Measurements from ENCODE around the gene NCKAP5.

NCKAP5 gene

DNA sequence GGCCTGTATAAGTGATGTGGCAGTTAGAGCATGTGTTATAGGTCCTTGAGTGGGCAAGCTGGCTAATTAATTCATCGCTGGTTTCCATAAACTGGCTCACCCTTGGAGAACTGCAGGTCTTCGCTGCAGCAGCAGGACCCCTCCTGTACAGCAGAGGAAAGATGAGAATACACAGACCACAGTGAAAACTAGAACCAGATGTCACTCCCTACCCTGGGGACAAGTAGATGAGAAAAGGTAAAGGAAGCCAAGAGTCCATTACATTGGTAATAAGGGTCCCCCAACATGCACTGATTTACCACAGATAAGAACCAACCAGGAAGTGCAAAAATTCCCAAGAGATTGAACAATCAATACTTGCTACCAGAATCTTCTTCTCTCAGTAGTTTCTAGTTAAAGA is 482.6 kb downstream of the NCKAP5 start:
- no peak for DNase-seq (ENCODE audit: low read depth)
- TF ChIP-seq MAX (IDR thresholded peaks at IDR 0.05; ENCODE audit: low read depth, low read length): no peak
- TF ChIP-seq MYC (IDR thresholded peaks at IDR 0.05; ENCODE audit: low read depth, low read length): no peak
- TF ChIP-seq POLR2A (IDR thresholded peaks at IDR 0.05; ENCODE audit: extremely low read depth, insufficient read length): no peak
- TF ChIP-seq, protein P1, sequence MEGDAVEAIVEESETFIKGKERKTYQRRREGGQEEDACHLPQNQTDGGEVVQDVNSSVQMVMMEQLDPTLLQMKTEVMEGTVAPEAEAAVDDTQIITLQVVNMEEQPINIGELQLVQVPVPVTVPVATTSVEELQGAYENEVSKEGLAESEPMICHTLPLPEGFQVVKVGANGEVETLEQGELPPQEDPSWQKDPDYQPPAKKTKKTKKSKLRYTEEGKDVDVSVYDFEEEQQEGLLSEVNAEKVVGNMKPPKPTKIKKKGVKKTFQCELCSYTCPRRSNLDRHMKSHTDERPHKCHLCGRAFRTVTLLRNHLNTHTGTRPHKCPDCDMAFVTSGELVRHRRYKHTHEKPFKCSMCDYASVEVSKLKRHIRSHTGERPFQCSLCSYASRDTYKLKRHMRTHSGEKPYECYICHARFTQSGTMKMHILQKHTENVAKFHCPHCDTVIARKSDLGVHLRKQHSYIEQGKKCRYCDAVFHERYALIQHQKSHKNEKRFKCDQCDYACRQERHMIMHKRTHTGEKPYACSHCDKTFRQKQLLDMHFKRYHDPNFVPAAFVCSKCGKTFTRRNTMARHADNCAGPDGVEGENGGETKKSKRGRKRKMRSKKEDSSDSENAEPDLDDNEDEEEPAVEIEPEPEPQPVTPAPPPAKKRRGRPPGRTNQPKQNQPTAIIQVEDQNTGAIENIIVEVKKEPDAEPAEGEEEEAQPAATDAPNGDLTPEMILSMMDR (IDR thresholded peaks at IDR 0.05; ENCODE audit: low read depth, low read length): no peak
- H3K4me3 ChIP-seq (ENCODE audit: low read depth, low read length): no peak overlapping the region

- no peak overlapping the region for H3K4me3 ChIP-seq (ENCODE audit: low read depth, low read length)
- no peak for TF ChIP-seq MAX (IDR thresholded peaks at IDR 0.05; ENCODE audit: low read depth, low read length)
- no peak for DNase-seq (ENCODE audit: low read depth)
These were observed 486.2 kb downstream of the NCKAP5 start for GRCh38 chr2:133082034-133082433.

GRCh38 chr2:133080822-133081221 is 487.4 kb downstream of the NCKAP5 start:
- TF ChIP-seq MAX (IDR thresholded peaks at IDR 0.05; ENCODE audit: low read depth, low read length) (no peak), POLR2A (IDR thresholded peaks at IDR 0.05; ENCODE audit: extremely low read depth, insufficient read length) (no peak), MYC (IDR thresholded peaks at IDR 0.05; ENCODE audit: low read depth, low read length) (no peak)
- TF ChIP-seq, protein P1 (IDR thresholded peaks at IDR 0.05; ENCODE audit: low read depth, low read length): no peak

GRCh38 chr2:133078667-133079411 is 489.4 kb downstream of the NCKAP5 start:
- TF ChIP-seq MAX (IDR thresholded peaks at IDR 0.05; ENCODE audit: low read depth, low read length) (no peak), MYC (IDR thresholded peaks at IDR 0.05; ENCODE audit: low read depth, low read length) (no peak), POLR2A (IDR thresholded peaks at IDR 0.05; ENCODE audit: extremely low read depth, insufficient read length) (no peak)
- TF ChIP-seq, protein P1 (IDR thresholded peaks at IDR 0.05; ENCODE audit: low read depth, low read length): no peak
- no peak overlapping the region for H3K4me3 ChIP-seq (ENCODE audit: low read depth, low read length)
- no peak for DNase-seq (ENCODE audit: low read depth)

More at GRCh38 chr2:133080822-133081221, 487.4 kb downstream of the NCKAP5 start:
- DNase-seq (ENCODE audit: low read depth): no peak
- no peak overlapping the region for H3K4me3 ChIP-seq (ENCODE audit: low read depth, low read length)

GRCh38 chr2:133077269-133077822 is 490.9 kb downstream of the NCKAP5 start:
- no peak for DNase-seq (ENCODE audit: low read depth)
- TF ChIP-seq POLR2A (IDR thresholded peaks at IDR 0.05; ENCODE audit: extremely low read depth, insufficient read length): no peak
- TF ChIP-seq, protein P1 (IDR thresholded peaks at IDR 0.05; ENCODE audit: low read depth, low read length): no peak
- TF ChIP-seq MAX (IDR thresholded peaks at IDR 0.05; ENCODE audit: low read depth, low read length): no peak
- TF ChIP-seq MYC (IDR thresholded peaks at IDR 0.05; ENCODE audit: low read depth, low read length): no peak
- no peak overlapping the region for H3K4me3 ChIP-seq (ENCODE audit: low read depth, low read length)

Measured in NB4 (cell line).